ENCODE measurements around the gene SERTAD1. TPM values are rescaled to one million over a fixed set of nuclear protein-coding genes. Genes with fewer than 3 reads are reported as not detected.

The SERTAD1 gene
- polyA plus RNA-seq, 3 donors, result 21.0 to 55.9 (median 21.6) TPM

GRCh38 chr19:40443131-40443999 is 17.6 kb upstream of the SERTAD1 start:
- TF ChIP-seq CTCF (IDR thresholded peaks at IDR 0.05), result no peak
- H3K4me1 Mint-ChIP-seq, result peaks cover 27% of the 10 kb centered on the region
- H3K27ac Mint-ChIP-seq, result peak overlapping the region; percentile 97 to 100 (median 98)
- Histone ChIP-seq H2AFZ (ENCODE audit: insufficient read depth, low read depth, low read length, poor library complexity, severe bottlenecking) (no peak overlapping the region), H3K27ac (ENCODE audit: low read depth in 1 of 2, low read length in 2 of 2) (peak overlapping the region; percentile 95 to 97), H3K9ac (ENCODE audit: insufficient read depth, low read length, poor library complexity, severe bottlenecking) (peak overlapping the region; percentile 83), H3K9me3 (replicated peaks in 1 of 2; ENCODE audit: control insufficient read depth in 1 of 2, insufficient read depth in 1 of 2, low read length in 2 of 2) (no peaks in the 10 kb centered on the region), H4K20me1 (ENCODE audit: insufficient read depth, low read length) (peaks cover 39% of the 10 kb centered on the region), H3K4me2 (replicated peaks; ENCODE audit: extremely low read depth, low read length, poor library complexity, severe bottlenecking) (peak overlapping the region; percentile 84), H3K79me2 (ENCODE audit: insufficient read depth, low read length) (peaks cover 43% of the 10 kb centered on the region), H3K36me3 (replicated peaks in 1 of 2; ENCODE audit: control insufficient read depth in 1 of 2, insufficient read depth in 2 of 2, low read length in 2 of 2) (peaks cover 29 to 46% of the 10 kb centered on the region in 2 donors), H3K4me3 (replicated peaks in 1 of 3; ENCODE audit: low read depth in 2 of 3, low read length in 3 of 3) (peak overlapping the region; percentile 87 to 100 (median 100)), H3K4me1 (ENCODE audit: control insufficient read depth in 1 of 2, insufficient read depth in 2 of 2, low read length in 2 of 2) (peaks cover 28 to 32% of the 10 kb centered on the region in 2 donors), H3K27me3 (ENCODE audit: control insufficient read depth in 2 of 2, insufficient read depth in 2 of 2, low read length in 2 of 2) (no peaks in the 10 kb centered on the region)
- DNase-seq, result peak; percentile 99
- peaks cover 0 to 1% (median 0%) of the 10 kb centered on the region in 3 donors for H3K27me3 Mint-ChIP-seq (ENCODE audit: low read depth in 3 of 3)
- intact Hi-C loops (cut with micrococcal nuclease), result loop anchor here in 1 of 2 donors (1.0 to 5.0 kb wide), 3 partner anchors 17 to 156 kb away; partner anchors contain the start of gene AKT2
- peak overlapping the region; percentile 100 for H3K4me3 Mint-ChIP-seq
- peaks cover 41 to 51% of the 10 kb centered on the region in 2 donors for H3K36me3 Mint-ChIP-seq
- peaks cover 0 to 3% (median 2%) of the 10 kb centered on the region in 7 donors for H3K9me3 Mint-ChIP-seq
- under 1% methylated on average over 47 of the region's 52 CpGs for WGBS (ENCODE audit: insufficient coverage)

DNA sequence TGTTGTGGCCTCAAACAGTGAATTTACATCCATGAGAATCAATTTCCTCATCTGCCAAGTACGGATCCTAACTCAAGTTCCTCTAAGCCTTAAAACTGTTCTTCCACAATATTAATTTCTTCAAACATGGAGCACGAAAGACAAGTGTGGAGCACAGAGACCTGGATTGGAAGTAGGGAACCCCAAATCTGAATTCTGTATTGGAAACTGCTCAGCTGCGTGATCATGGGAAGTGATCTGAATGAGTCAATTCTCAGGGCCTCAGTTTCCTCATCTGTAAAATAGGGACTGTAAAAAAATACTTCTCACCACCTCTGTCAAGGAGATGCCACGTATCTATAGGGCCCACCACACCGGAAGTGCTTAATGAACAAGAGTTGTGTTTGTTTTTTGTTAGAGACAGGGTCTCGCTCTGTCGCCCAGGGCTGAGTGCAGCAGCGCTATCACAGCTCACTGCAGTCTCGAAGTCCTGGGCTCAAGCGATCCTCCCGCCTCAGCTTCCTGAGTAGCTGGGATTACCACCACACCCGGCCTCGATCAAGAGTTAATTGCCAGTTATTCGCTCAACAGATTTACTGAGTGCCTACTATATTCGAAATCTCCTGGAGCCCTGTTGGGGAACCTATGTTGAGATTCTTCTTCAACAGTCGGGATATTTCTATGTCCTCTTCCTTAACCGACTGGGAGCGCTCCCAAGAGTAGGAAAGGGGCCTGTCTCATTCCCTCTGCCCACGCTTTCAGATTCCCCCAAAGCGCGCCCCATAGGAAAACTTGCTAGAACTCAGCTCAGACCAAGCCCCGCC is 16.7 kb upstream of the SERTAD1 start:
- peaks cover 21 to 37% of the 10 kb centered on the region in 2 donors for H3K36me3 ChIP-seq (replicated peaks in 1 of 2; ENCODE audit: control insufficient read depth in 1 of 2, insufficient read depth in 2 of 2, low read length in 2 of 2)
- no peaks in the 10 kb centered on the region for H3K27me3 ChIP-seq (ENCODE audit: control insufficient read depth in 2 of 2, insufficient read depth in 2 of 2, low read length in 2 of 2)
- Mint-ChIP-seq H3K27ac (peak overlapping the region; percentile 92 to 100 (median 97)), H3K4me1 (peaks cover 27% of the 10 kb centered on the region), H3K4me3 (peak overlapping the region; percentile 100), H3K27me3 (ENCODE audit: low read depth in 3 of 3) (peaks cover 0 to 1% (median 1%) of the 10 kb centered on the region in 3 donors), H3K36me3 (peaks cover 34 to 47% of the 10 kb centered on the region in 2 donors), H3K9me3 (peaks cover 0 to 3% (median 2%) of the 10 kb centered on the region in 7 donors)
- peak in 1 of 3 donors; percentile 21 for DNase-seq
- peaks cover 43% of the 10 kb centered on the region for H3K79me2 ChIP-seq (ENCODE audit: insufficient read depth, low read length)
- peaks cover 39% of the 10 kb centered on the region for H4K20me1 ChIP-seq (ENCODE audit: insufficient read depth, low read length)
- H3K4me2 ChIP-seq (replicated peaks; ENCODE audit: extremely low read depth, low read length, poor library complexity, severe bottlenecking), result peak overlapping the region; percentile 84
- peak overlapping the region; percentile 32 for H3K9ac ChIP-seq (ENCODE audit: insufficient read depth, low read length, poor library complexity, severe bottlenecking)
- 24% methylated on average over 11 of the region's 22 CpGs for WGBS (ENCODE audit: insufficient coverage)
- intact Hi-C loops (cut with micrococcal nuclease), result loop anchor here in 1 of 2 donors (1.0 to 5.0 kb wide), 3 partner anchors 16 to 155 kb away; partner anchors contain the start of gene AKT2
- no peak overlapping the region for H2AFZ ChIP-seq (ENCODE audit: insufficient read depth, low read depth, low read length, poor library complexity, severe bottlenecking)
- peak overlapping the region; percentile 61 to 74 for H3K27ac ChIP-seq (ENCODE audit: low read depth in 1 of 2, low read length in 2 of 2)
- TF ChIP-seq CTCF (IDR thresholded peaks at IDR 0.05), result no peak
- no peaks in the 10 kb centered on the region for H3K9me3 ChIP-seq (replicated peaks in 1 of 2; ENCODE audit: control insufficient read depth in 1 of 2, insufficient read depth in 1 of 2, low read length in 2 of 2)
- H3K4me1 ChIP-seq (ENCODE audit: control insufficient read depth in 1 of 2, insufficient read depth in 2 of 2, low read length in 2 of 2), result peaks cover 28 to 32% of the 10 kb centered on the region in 2 donors
- H3K4me3 ChIP-seq (replicated peaks in 1 of 3; ENCODE audit: low read depth in 2 of 3, low read length in 3 of 3), result peak overlapping the region; percentile 49 to 100 (median 100)
